Neutrophil (primary cell): Measurements from ENCODE around the gene RBMS3.
"Not testable (repeated sequence)": the region's sequence is repeated elsewhere in the genome, so short reads cannot be mapped to it uniquely, and the experiment has no call there.

Experiments used
- H3K27ac ChIP-seq: fragments of 200-600 bp; sonication (generic); 2 replicates; pipeline ENCODE4 v1.5.1; 2016; ENCODE audit warnings: mild to moderate bottlenecking, moderate library complexity
- H3K27me3 ChIP-seq: fragments of 200-600 bp; sonication (generic); 2 replicates; pipeline ENCODE4 v1.6.0; 2016; ENCODE audit warnings: mild to moderate bottlenecking
- H3K36me3 ChIP-seq: fragments of 200-600 bp; sonication (generic); 2 replicates; pipeline ENCODE4 v1.5.1; 2017
- H3K4me1 ChIP-seq, 2 experiments: fragments of 200-600 bp in 1 of 2; sonication (generic) in 1 of 2; 1 replicate in 1 of 2; 2 replicates in 1 of 2; pipeline versions ENCODE4 v1.5.1 to v1.6.1; 2013 to 2016; ENCODE audit warnings: low read depth in 1 of 2, low read length in 1 of 2, mild to moderate bottlenecking in 1 of 2, moderate library complexity in 1 of 2; ENCODE audit not compliant: control insufficient read depth in 1 of 2, insufficient read depth in 1 of 2
- H3K4me3 ChIP-seq, 2 experiments: fragments of 200-600 bp in 1 of 2; sonication (generic) in 1 of 2; 1 replicate in 1 of 2; 2 replicates in 1 of 2; pipeline ENCODE4 v1.5.1; 2013 to 2016; ENCODE audit warnings: low read depth in 1 of 2, low read length in 1 of 2, mild to moderate bottlenecking in 1 of 2, moderate library complexity in 1 of 2
- H3K9me3 ChIP-seq: fragments of 200-600 bp; sonication (generic); 2 replicates; pipeline ENCODE4 v1.5.1; 2016
- CTCF ChIP-seq: fragments of 200-600 bp; sonication (generic); IDR thresholded peaks from 2 replicates; pipeline ENCODE4 v1.5.1; 2016; ENCODE audit warnings: antibody characterized with exemption

Gene RBMS3

GRCh38 chr3:29280404-29281093 lies at the start of gene RBMS3:
TSS of gene RBMS3 (plus strand) at chr3:29281071.
- TF ChIP-seq CTCF, result no peak
- Histone ChIP-seq H3K4me3 (peak within 1 kb of the TSS in 1 of 2 experiments; percentile 55), H3K27ac (no peak within 1 kb of the TSS), H3K27me3 (peaks cover 27% of the 10 kb centered on the region), H3K9me3 (no peaks in the 10 kb centered on the region), H3K36me3 (no peaks in the 10 kb centered on the region), H3K4me1 (peaks cover 0 to 8% of the 10 kb centered on the region in 2 experiments)

- not testable (repeated sequence) for H3K9me3 ChIP-seq, H3K4me3 ChIP-seq, H3K4me1 ChIP-seq, H3K27me3 ChIP-seq, H3K27ac ChIP-seq, H3K36me3 ChIP-seq
Measured at GRCh38 chr3:29233126-29233525, 47.7 kb upstream of the RBMS3 start.

GRCh38 chr3:29236146-29236840 lies 44.6 kb upstream of the RBMS3 start:
- Histone ChIP-seq H3K36me3 (no peaks in the 10 kb centered on the region), H3K4me3 (no peak overlapping the region), H3K4me1 (peaks cover 0 to 4% of the 10 kb centered on the region in 2 experiments), H3K27me3 (no peaks in the 10 kb centered on the region), H3K27ac (no peak overlapping the region), H3K9me3 (no peaks in the 10 kb centered on the region)
- TF ChIP-seq CTCF, result no peak

- TF ChIP-seq CTCF, result no peak
- no peaks in the 10 kb centered on the region for H3K27me3 ChIP-seq
- no peaks in the 10 kb centered on the region for H3K36me3 ChIP-seq
- H3K9me3 ChIP-seq, result no peaks in the 10 kb centered on the region
- H3K27ac ChIP-seq, result no peak overlapping the region
- peaks cover 0 to 4% of the 10 kb centered on the region in 2 experiments for H3K4me1 ChIP-seq
- no peak overlapping the region for H3K4me3 ChIP-seq
Measured at GRCh38 chr3:29239376-29239775, 41.5 kb upstream of the RBMS3 start.

- H3K27me3 ChIP-seq, result no peaks in the 10 kb centered on the region
- H3K4me3 ChIP-seq, result no peak overlapping the region
- H3K36me3 ChIP-seq, result no peaks in the 10 kb centered on the region
- no peaks in the 10 kb centered on the region for H3K9me3 ChIP-seq
- no peak for TF ChIP-seq CTCF
- peaks cover 0 to 4% of the 10 kb centered on the region in 2 experiments for H3K4me1 ChIP-seq
- H3K27ac ChIP-seq, result no peak overlapping the region
Measured at GRCh38 chr3:29240248-29240647, 40.6 kb upstream of the RBMS3 start.

- no peak overlapping the region for H3K4me3 ChIP-seq
- peaks cover 0 to 4% of the 10 kb centered on the region in 2 experiments for H3K4me1 ChIP-seq
- H3K36me3 ChIP-seq, result no peaks in the 10 kb centered on the region
- no peak for TF ChIP-seq CTCF
- H3K27me3 ChIP-seq, result no peaks in the 10 kb centered on the region
- H3K27ac ChIP-seq, result no peak overlapping the region
- no peaks in the 10 kb centered on the region for H3K9me3 ChIP-seq
Measured at GRCh38 chr3:29240887-29241286, 40.0 kb upstream of the RBMS3 start.
